Fibroblast of skin of left biceps (primary cell): ENCODE results near the gene KAT5.
A peak's percentile ranks its signal among the peaks of the same experiment; 100 is the strongest.
"Not testable (repeated sequence)": the region's sequence is repeated elsewhere in the genome, so short reads cannot be mapped to it uniquely, and the experiment has no call there.

Experiments used
- DNase-seq, 2 experiments: peaks; one replicate each; pipeline ENCODE4 v3.0.0-alpha.2; 2013; ENCODE audit warnings: low read depth in 2 of 2

Gene KAT5

GRCh38 chr11:65709661-65710060 is 2.4 kb upstream of the KAT5 start:
- no peak for DNase-seq

- DNase-seq: no peak
Measured at GRCh38 chr11:65710421-65710820, 1.6 kb upstream of the KAT5 start.

GRCh38 chr11:65712633-65713076 is 603 bp downstream of the KAT5 start:
- DNase-seq: no peak

GRCh38 chr11:65713212-65713969 is 1.3 kb downstream of the KAT5 start:
- DNase-seq: no peak

- DNase-seq: no peak
Measured at GRCh38 chr11:65714433-65714832, 2.4 kb downstream of the KAT5 start.

- DNase-seq: no peak
Measured at GRCh38 chr11:65716302-65716701, 4.2 kb downstream of the KAT5 start.

GRCh38 chr11:65716774-65717405 is 4.8 kb downstream of the KAT5 start:
- no peak for DNase-seq

GRCh38 chr11:65717906-65718305 is 5.9 kb downstream of the KAT5 start:
- no peak for DNase-seq

GRCh38 chr11:65718531-65718930 is 6.5 kb downstream of the KAT5 start:
- DNase-seq: no peak

GRCh38 chr11:65718964-65719492 is 7.0 kb downstream of the KAT5 start:
- DNase-seq: no peak

- DNase-seq: no peak
Measured at GRCh38 chr11:65719871-65720210, 7.8 kb downstream of the KAT5 start.

GRCh38 chr11:65720211-65720934 is 8.3 kb downstream of the KAT5 start, which contains the start of gene RNASEH2C:
Gene RNASEH2C (minus strand): TSS chr11:65720798. CDS start chr11:65720758, 40 bp downstream.
- DNase-seq: peak; percentile 38 to 47

- no peak for DNase-seq
Measured at GRCh38 chr11:65722261-65722660, 10.2 kb downstream of the KAT5 start.

- no peak for DNase-seq
Measured at GRCh38 chr11:65726660-65727059, 14.6 kb downstream of the KAT5 start.

- no peak for DNase-seq
Measured at GRCh38 chr11:65727865-65728264, 15.8 kb downstream of the KAT5 start.

GRCh38 chr11:65730461-65730860 is 18.4 kb downstream of the KAT5 start:
- DNase-seq: no peak

- not testable (repeated sequence) for DNase-seq
Measured at GRCh38 chr11:65735111-65735510, 23.1 kb downstream of the KAT5 start.

GRCh38 chr11:65736810-65737209 is 24.8 kb downstream of the KAT5 start:
- no peak for DNase-seq

GRCh38 chr11:65739022-65739421 is 27.0 kb downstream of the KAT5 start:
- DNase-seq: no peak

- DNase-seq: no peak
Measured at GRCh38 chr11:65741185-65741584, 29.1 kb downstream of the KAT5 start.

GRCh38 chr11:65742353-65742752 is 30.3 kb downstream of the KAT5 start:
- DNase-seq: no peak

GRCh38 chr11:65743681-65744025 is 31.6 kb downstream of the KAT5 start:
- DNase-seq: no peak
